SK-N-MC (cell line): ENCODE measurements around the gene COL15A1.
A peak's percentile ranks its signal among the peaks of the same experiment; 100 is the strongest.

Source experiments
- DNase-seq: peaks from one replicate; pipeline ENCODE4 v3.0.0-alpha.2; 2011; ENCODE audit warnings: low read depth, low spot score
- H3K27ac ChIP-seq: fragments of 200-600 bp; sonication (generic); 2 replicates; pipeline ENCODE4 v1.5.1; 2016; ENCODE audit warnings: mixed run types
- H3K36me3 ChIP-seq: fragments of 200-600 bp; sonication (generic); 2 replicates; pipeline ENCODE4 v1.6.1; 2017; ENCODE audit warnings: antibody characterized with exemption, low read length, mixed read lengths; ENCODE audit not compliant: insufficient read depth
- H3K4me3 ChIP-seq: fragments of 200-600 bp; sonication (generic); 2 replicates; pipeline ENCODE4 v1.5.1; 2016
- H3K9ac ChIP-seq: fragments of 200-600 bp; sonication (generic); 2 replicates; pipeline ENCODE4 v1.8.0; 2017; ENCODE audit warnings: mixed run types, mixed read lengths; ENCODE audit not compliant: insufficient read length
- H3K9me3 ChIP-seq: fragments of 200-600 bp; sonication (generic); 2 replicates; pipeline ENCODE4 v1.6.1; 2017; ENCODE audit warnings: low read depth, mild to moderate bottlenecking, antibody characterized with exemption, low read length, moderate library complexity, mixed read lengths
- EZH2 ChIP-seq: fragments of 200-600 bp; sonication (generic); IDR thresholded peaks from one replicate; pipeline ENCODE4 v1.6.1; 2017; ENCODE audit warnings: antibody characterized with exemption
- FOXP2 ChIP-seq: optimal IDR thresholded peaks from 2 replicates; pipeline ENCODE3; 2011; ENCODE audit warnings: mild to moderate bottlenecking, moderate library complexity; ENCODE audit not compliant: insufficient read depth; ENCODE audit errors: extremely low read length, control extremely low read depth
- POLR2AphosphoS5 ChIP-seq: IDR thresholded peaks from 2 replicates; pipeline ENCODE4 v1.6.1; 2012; ENCODE audit warnings: mild to moderate bottlenecking, low read depth, low read length, borderline replicate concordance

The COL15A1 gene

DNA sequence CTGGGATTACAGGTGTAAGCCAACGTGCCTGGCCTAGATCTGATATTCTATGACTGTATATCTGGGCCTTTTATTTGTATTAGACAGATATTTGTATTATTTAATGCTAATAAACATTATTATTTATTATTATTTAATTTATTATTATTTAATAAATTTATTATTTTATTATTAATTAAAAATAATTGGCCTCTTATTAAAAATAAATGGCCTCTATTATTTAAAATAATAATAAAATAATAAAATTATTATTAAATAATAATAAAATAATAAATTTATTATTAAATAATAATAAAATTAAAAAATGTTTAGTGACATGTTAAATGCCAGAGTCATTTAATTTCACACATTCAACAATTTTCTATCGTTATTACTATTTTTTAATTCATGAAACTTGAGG, 9.8 kb upstream of the COL15A1 start:
- TF ChIP-seq FOXP2 (no peak), EZH2 (no peak), POLR2AphosphoS5 (no peak)
- Histone ChIP-seq H3K36me3 (no peaks in the 10 kb centered on the region), H3K9me3 (no peaks in the 10 kb centered on the region), H3K27ac (no peak overlapping the region), H3K9ac (no peak overlapping the region), H3K4me3 (no peak overlapping the region)
- no peak for DNase-seq

DNA sequence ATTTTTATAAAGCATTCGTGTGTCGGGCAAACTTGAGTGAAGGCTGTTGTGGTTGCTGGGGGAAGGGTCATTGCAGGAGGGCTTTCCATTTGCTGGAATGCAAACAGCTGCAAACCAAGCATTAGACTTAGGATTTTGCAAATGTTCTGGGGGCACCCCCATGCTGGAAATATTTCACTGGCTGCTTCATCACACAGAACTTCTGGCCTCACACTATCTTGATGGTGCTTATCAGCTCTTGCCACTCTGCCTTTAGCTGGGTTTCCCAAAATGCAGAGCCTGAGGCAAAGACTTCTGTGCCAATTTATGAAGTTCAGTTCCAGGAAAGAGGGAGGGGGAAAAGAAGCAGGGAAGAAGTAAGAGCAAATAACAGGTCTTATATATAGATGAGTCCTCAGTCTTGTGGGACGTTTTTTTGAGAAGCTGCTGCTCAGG, 8.6 kb upstream of the COL15A1 start:
- no peak overlapping the region for H3K27ac ChIP-seq
- TF ChIP-seq FOXP2 = no peak
- TF ChIP-seq EZH2 = no peak
- no peak for TF ChIP-seq POLR2AphosphoS5
- no peak overlapping the region for H3K9ac ChIP-seq
- no peaks in the 10 kb centered on the region for H3K9me3 ChIP-seq
- no peak overlapping the region for H3K4me3 ChIP-seq
- DNase-seq = no peak
- no peaks in the 10 kb centered on the region for H3K36me3 ChIP-seq

DNA sequence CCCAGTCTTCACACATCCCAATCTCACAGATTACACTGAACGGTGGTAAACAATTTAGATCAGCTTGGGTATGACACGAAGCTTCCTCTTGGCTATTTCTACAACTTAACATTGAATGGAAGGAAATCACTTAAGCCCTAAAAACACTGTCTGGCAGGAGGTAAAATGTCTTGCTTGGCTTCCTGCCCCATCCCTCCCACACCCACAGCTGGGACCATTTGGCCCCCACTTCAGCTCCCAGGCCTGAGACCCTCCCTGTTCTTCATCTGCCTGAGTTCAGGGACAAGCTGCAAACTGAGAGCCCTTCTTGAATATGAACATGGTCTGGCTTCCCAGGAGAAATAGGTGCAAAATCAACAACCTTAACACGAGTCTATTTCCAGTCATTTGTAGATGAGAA, 3.4 kb upstream of the COL15A1 start:
- H3K9me3 ChIP-seq = no peaks in the 10 kb centered on the region
- H3K4me3 ChIP-seq = no peak overlapping the region
- TF ChIP-seq POLR2AphosphoS5 = no peak
- no peak for TF ChIP-seq FOXP2
- TF ChIP-seq EZH2 = no peak
- no peak overlapping the region for H3K9ac ChIP-seq
- H3K27ac ChIP-seq = no peak overlapping the region
- H3K36me3 ChIP-seq = no peaks in the 10 kb centered on the region
- no peak for DNase-seq

DNA sequence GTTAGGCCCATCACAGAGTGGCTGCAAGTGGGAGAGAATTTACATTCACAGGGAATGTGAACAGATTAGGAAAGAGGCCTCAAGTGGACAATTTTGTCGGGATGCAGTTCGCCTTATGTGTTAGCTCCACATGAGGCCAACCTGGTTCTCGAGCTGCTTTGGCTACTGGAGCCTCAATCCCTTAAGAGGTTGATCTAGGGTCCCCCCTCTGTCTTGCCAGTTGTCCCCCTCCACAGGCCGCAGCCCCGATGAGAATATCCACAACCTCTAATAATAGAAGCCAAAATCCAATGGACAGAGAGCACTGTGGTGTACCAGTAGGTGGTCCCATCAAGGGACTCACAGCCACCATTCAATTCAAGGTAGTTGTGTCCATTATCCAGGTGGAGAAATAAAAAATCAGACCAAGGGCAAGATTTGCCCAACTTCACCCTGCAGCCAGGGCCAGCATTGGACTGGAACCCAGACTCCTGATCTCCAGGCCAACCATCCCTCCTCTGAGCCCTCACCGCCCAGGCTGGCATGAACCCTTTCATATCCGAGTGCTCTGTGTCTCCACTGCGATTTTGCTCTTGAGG, 1.7 kb upstream of the COL15A1 start:
- Histone ChIP-seq H3K36me3 (no peaks in the 10 kb centered on the region), H3K9ac (no peak overlapping the region), H3K9me3 (no peaks in the 10 kb centered on the region), H3K4me3 (no peak overlapping the region), H3K27ac (no peak overlapping the region)
- TF ChIP-seq FOXP2 (no peak), EZH2 (no peak), POLR2AphosphoS5 (no peak)
- DNase-seq = no peak

DNA sequence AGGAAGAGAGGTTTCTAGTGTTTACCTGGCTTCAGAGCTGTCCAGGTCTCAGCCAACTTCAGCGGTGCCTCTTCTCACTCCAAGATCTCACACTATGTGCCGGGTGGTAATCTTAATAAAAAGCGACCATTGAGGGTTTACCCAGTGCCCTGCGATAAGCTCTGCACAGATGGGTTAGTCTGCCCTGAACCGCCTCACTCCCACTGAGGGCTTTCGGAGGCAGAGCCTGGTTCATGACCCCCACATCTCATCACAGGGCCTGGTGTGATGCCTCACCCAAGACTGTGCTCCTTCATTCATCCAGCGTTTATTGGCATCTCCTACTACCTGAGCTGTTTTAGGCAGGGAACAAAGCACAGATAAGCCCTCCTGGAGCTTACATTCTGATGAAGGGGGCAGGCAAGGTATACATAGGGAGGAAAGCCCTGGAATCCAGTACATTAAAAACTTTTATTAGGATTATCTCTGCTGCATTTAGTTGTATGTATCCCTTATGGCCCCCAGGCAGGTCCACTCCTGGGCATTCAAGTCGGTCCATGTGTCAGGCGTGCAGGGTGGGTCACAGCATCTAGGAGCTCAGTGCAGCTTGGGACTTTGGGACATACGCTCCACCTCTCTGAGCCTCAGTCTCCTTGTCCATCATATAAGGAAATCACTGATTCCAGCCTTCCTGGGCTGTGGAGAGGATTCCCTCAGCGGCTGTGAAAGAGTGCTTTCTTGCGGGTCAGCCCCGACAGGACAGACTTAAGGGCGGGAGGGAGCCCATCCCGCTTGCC, 613 bp upstream of the COL15A1 start:
- Histone ChIP-seq H3K36me3 (no peaks in the 10 kb centered on the region), H3K9ac (no peak overlapping the region), H3K9me3 (no peaks in the 10 kb centered on the region), H3K4me3 (no peak overlapping the region), H3K27ac (no peak overlapping the region)
- no peak for DNase-seq
- TF ChIP-seq POLR2AphosphoS5 (no peak), FOXP2 (no peak), EZH2 (no peak)

DNA sequence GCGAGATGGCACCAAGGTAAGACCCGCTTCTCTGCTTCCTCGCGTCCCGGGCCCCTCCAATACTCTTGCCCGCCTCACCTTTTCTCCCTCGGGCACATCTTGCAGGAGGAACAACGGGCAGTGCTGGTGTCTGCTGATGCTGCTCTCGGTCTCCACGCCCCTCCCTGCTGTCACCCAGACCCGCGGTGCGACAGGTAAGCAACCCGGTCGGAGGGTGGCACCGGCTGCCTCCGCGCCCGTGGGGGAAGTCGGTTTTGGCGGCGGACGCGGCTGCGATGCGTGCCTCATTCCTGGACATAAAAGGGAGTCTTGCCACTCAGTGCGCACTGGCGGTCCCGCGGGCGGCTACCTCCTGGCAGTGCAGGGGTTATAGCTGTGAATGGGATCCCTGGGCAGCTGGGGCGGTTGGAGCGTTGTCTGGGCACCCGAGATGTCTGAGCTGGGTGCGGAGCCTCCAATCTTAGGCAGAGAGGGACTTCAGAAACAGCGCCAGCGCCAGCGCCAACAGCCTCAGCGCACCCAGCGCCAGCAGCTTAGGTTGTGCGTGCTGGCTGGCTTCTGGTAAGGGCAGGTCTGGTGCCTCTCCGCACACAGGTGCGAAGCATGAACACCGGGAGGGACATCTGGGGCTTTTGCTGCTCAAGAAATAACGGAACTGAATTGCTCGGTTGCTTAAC, 488 bp downstream of the COL15A1 start:
- no peak overlapping the region for H3K9ac ChIP-seq
- peak; percentile 92 for TF ChIP-seq EZH2
- TF ChIP-seq POLR2AphosphoS5 = no peak
- TF ChIP-seq FOXP2 = no peak
- no peaks in the 10 kb centered on the region for H3K9me3 ChIP-seq
- peak overlapping the region; percentile 52 for H3K4me3 ChIP-seq
- no peak for DNase-seq
- H3K36me3 ChIP-seq = no peaks in the 10 kb centered on the region
- no peak overlapping the region for H3K27ac ChIP-seq

DNA sequence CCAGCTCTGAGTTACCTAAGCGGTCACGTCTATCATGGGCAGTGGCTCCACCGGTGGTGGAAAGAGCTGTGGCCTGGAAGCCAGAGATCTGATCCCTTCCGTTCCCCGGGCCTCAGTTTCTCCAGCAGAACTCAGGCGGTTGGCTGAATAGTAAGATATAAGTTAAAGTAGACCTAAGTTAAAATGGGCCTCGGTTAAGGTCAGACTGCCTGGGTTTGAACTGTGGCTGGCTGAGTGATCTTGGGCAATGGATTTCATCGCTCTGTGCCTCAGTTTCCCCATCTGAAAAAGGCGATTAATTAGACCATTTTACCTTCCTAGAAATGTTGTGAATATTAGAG, 997 bp downstream of the COL15A1 start:
- TF ChIP-seq FOXP2 (no peak), EZH2 (no peak), POLR2AphosphoS5 (no peak)
- DNase-seq = no peak
- Histone ChIP-seq H3K36me3 (no peaks in the 10 kb centered on the region), H3K9me3 (no peaks in the 10 kb centered on the region), H3K4me3 (no peak overlapping the region), H3K27ac (no peak overlapping the region), H3K9ac (no peak overlapping the region)

DNA sequence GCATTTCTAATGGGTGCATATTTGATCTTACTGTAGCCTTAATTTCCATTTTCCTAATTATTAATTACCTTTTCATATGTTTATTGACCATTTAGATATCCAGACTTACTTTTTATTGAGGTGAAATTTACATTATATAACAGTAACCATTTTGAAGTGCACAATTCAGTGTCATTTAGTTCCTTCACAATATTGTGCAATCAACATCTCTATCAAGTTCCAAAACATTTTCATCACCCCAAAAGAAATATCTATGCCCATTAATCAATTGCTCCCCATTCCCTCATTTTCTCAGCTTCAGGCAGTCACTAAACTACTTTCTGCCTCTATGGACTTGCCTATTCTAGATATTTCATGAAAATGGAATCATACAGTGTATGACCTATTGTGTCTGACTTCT, 5.9 kb downstream of the COL15A1 start:
- Histone ChIP-seq H3K36me3 (no peaks in the 10 kb centered on the region), H3K27ac (no peak overlapping the region), H3K9me3 (no peaks in the 10 kb centered on the region), H3K4me3 (no peak overlapping the region), H3K9ac (no peak overlapping the region)
- DNase-seq = no peak
- no peak for TF ChIP-seq POLR2AphosphoS5
